Measurements from ENCODE around the gene SERPINB10. TPM values are rescaled to one million over a fixed set of nuclear protein-coding genes. Genes with fewer than 3 reads are reported as not detected.

Gene SERPINB10
- total and polyA plus RNA-seq, 4 donors: 0.63 to 0.96 (median 0.64) TPM; not detected in 1

DNA sequence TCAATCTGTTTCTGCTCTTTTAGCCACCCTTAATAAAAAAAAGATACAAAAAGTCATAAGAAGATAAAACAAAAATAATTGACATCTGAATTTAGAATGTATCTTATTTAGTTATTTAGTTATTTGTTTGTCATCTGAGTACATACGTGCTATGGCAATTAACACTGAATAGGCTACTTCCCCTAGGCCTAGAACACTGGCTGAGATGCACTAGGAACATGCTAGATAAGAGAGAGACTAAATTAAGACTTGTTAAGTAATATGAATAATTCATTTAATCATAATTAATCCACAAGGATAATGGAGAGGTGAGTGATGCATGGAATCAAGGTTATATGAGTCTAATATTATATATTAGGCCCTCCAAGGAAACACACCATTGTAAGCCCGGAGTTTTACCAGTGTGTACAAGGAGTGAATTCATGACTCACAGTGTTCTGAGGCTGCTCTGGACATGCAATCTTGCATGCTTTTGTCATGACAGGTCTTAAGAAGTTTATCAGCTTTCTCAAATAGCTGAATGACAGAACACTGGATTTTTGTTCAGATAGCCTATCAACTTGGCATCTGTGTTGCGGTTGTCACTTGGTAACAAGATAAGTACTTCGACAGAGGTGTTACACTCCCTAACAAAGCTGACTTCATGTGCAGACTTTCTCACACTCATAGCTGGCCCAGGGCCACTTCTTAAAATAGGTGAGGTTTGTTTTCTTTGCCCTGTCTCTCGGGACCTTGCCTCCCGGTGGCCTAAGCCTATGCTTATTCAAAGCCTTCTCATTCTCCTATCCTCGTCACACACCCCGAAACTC is 25.2 kb upstream of the SERPINB10 start:
- Histone ChIP-seq H3K27ac (ENCODE audit: low read depth in 1 of 2, low read length in 1 of 2) (peak overlapping the region in 1 of 2 donors; percentile 27), H3K27me3 (ENCODE audit: control insufficient read depth in 3 of 3, insufficient read depth in 3 of 3, low read length in 2 of 3) (no peaks in the 10 kb centered on the region), H3K36me3 (ENCODE audit: control insufficient read depth in 4 of 4, insufficient read depth in 4 of 4, low read length in 4 of 4) (no peaks in the 10 kb centered on the region), H3K9ac (ENCODE audit: insufficient read depth in 1 of 2, low read length in 2 of 2) (no peak overlapping the region), H3K4me1 (ENCODE audit: control insufficient read depth in 5 of 5, insufficient read depth in 5 of 5, low read length in 5 of 5) (no peaks in the 10 kb centered on the region), H3K4me3 (no peak overlapping the region), H3K9me3 (ENCODE audit: control insufficient read depth in 4 of 4, insufficient read depth in 3 of 4, low read length in 3 of 4) (no peaks in the 10 kb centered on the region)
- WGBS, 2 donors: 59 to 76% methylated on average over 8 of the region's 8 CpGs
- ATAC-seq (ENCODE audit: insufficient read depth, low FRiP score): peak; percentile 49
- DNase-seq: peak in 1 of 3 donors; percentile 18
- TF ChIP-seq, protein P1, sequence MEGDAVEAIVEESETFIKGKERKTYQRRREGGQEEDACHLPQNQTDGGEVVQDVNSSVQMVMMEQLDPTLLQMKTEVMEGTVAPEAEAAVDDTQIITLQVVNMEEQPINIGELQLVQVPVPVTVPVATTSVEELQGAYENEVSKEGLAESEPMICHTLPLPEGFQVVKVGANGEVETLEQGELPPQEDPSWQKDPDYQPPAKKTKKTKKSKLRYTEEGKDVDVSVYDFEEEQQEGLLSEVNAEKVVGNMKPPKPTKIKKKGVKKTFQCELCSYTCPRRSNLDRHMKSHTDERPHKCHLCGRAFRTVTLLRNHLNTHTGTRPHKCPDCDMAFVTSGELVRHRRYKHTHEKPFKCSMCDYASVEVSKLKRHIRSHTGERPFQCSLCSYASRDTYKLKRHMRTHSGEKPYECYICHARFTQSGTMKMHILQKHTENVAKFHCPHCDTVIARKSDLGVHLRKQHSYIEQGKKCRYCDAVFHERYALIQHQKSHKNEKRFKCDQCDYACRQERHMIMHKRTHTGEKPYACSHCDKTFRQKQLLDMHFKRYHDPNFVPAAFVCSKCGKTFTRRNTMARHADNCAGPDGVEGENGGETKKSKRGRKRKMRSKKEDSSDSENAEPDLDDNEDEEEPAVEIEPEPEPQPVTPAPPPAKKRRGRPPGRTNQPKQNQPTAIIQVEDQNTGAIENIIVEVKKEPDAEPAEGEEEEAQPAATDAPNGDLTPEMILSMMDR (IDR thresholded peaks at IDR 0.05; ENCODE audit: control extremely low read depth, extremely low read depth): no peak

DNA sequence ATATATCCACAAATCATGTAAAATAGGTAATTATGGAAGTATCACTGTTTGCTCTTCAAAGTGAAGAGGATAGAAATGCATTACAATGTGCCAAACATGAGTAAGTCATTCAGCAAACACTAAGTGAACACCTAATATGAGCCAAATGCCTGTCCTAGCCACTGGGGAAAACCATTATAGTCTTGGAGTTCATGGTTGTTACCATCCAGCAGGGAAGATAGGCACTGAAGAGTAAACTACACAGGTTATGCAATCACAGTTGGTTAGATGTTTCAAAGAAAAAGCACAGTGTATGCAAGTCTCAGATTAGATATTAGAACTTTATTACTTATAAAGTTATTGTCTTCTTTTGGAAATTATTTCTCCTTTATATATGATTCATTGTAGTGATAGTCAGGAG is 24.1 kb upstream of the SERPINB10 start:
- TF ChIP-seq, protein P1 (IDR thresholded peaks at IDR 0.05; ENCODE audit: control extremely low read depth, extremely low read depth): no peak
- Histone ChIP-seq H3K27ac (ENCODE audit: low read depth in 1 of 2, low read length in 1 of 2) (no peak overlapping the region), H3K27me3 (ENCODE audit: control insufficient read depth in 3 of 3, insufficient read depth in 3 of 3, low read length in 2 of 3) (no peaks in the 10 kb centered on the region), H3K4me3 (no peak overlapping the region), H3K4me1 (ENCODE audit: control insufficient read depth in 5 of 5, insufficient read depth in 5 of 5, low read length in 5 of 5) (no peaks in the 10 kb centered on the region), H3K9me3 (ENCODE audit: control insufficient read depth in 4 of 4, insufficient read depth in 3 of 4, low read length in 3 of 4) (no peaks in the 10 kb centered on the region), H3K36me3 (ENCODE audit: control insufficient read depth in 4 of 4, insufficient read depth in 4 of 4, low read length in 4 of 4) (no peaks in the 10 kb centered on the region), H3K9ac (ENCODE audit: insufficient read depth in 1 of 2, low read length in 2 of 2) (no peak overlapping the region)
- DNase-seq (no peak), ATAC-seq (ENCODE audit: insufficient read depth, low FRiP score) (no peak)

DNA sequence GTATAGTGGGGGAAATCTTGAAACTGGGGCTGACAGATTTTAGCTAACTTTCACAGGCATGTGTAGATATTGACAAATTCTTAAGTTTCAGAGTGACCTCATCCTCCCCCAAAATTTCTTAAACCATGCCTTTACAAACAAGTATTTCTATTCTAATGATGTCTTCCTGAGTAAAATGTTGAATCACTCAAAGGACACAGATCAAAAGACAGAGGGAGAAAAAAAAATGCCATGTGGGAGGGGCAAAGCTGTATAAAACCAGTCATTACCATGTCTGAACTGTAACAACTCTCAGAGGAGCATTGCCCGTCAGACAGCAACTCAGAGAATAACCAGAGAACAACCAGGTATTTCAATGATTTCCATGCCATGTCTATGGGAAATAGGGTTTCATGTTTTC is 20.3 kb upstream of the SERPINB10 start, which contains the start of gene SERPINB2:
Gene SERPINB2, plus strand, starts transcription at position 282 of the 400 bp plus-strand sequence. CDS start 3,740 bp downstream, outside the sequence.
- no peaks in the 10 kb centered on the region for H3K36me3 ChIP-seq (ENCODE audit: control insufficient read depth in 4 of 4, insufficient read depth in 4 of 4, low read length in 4 of 4)
- no peaks in the 10 kb centered on the region for H3K27me3 ChIP-seq (ENCODE audit: control insufficient read depth in 3 of 3, insufficient read depth in 3 of 3, low read length in 2 of 3)
- TF ChIP-seq, protein P1 (IDR thresholded peaks at IDR 0.05; ENCODE audit: control extremely low read depth, extremely low read depth): no peak
- H3K9me3 ChIP-seq (ENCODE audit: control insufficient read depth in 4 of 4, insufficient read depth in 3 of 4, low read length in 3 of 4): no peaks in the 10 kb centered on the region
- H3K27ac ChIP-seq (ENCODE audit: low read depth in 1 of 2, low read length in 1 of 2): no peak within 1 kb of the TSS
- WGBS, 2 donors: 58 to 87% methylated on average over 1 of the region's 1 CpG
- ATAC-seq (ENCODE audit: insufficient read depth, low FRiP score) (no peak), DNase-seq (no peak)
- no peak within 1 kb of the TSS for H3K9ac ChIP-seq (ENCODE audit: insufficient read depth in 1 of 2, low read length in 2 of 2)
- H3K4me1 ChIP-seq (ENCODE audit: control insufficient read depth in 5 of 5, insufficient read depth in 5 of 5, low read length in 5 of 5): peaks cover 0 to 1% (median 0%) of the 10 kb centered on the region in 5 donors
- H3K4me3 ChIP-seq: no peak within 1 kb of the TSS

Measured in lung (tissue), 12 donors.